ENCODE results near the gene SF3B4. TPM values are rescaled to one million over a fixed set of nuclear protein-coding genes. Genes with fewer than 3 reads are reported as not detected.

The SF3B4 gene
- total RNA-seq, 2 donors from 2014 or later, result 85.8 to 93.8 TPM

DNA sequence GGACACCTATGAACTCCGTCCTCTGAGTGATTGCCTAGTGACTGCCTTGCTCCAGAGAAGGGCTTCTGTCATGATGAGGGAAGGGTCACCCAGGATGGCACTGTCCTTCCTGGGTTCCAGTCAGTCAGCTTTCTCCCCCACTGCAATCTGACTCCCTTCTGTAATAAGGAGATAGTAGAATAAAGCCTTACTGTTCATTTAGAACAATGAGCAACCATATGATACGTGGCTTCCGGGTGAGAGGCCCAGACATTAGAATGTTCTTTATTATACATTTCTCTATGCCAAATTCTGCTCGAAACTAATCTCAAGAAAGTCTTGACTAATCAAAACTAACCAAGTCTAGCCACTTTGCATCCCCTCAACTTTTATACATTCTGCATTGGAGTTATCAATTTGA lies 17.6 kb upstream of the SF3B4 start:
- peaks cover 52% of the 10 kb centered on the region for H3K36me3 Mint-ChIP-seq (ENCODE audit: low read depth)
- 93 to 95% methylated on average over 4 of the region's 4 CpGs for WGBS, 2 experiments (ENCODE audit: insufficient coverage in 1 of 2, insufficient read length in 1 of 2)
- no peaks in the 10 kb centered on the region for H3K9me3 Mint-ChIP-seq
- TF ChIP-seq, protein P1, sequence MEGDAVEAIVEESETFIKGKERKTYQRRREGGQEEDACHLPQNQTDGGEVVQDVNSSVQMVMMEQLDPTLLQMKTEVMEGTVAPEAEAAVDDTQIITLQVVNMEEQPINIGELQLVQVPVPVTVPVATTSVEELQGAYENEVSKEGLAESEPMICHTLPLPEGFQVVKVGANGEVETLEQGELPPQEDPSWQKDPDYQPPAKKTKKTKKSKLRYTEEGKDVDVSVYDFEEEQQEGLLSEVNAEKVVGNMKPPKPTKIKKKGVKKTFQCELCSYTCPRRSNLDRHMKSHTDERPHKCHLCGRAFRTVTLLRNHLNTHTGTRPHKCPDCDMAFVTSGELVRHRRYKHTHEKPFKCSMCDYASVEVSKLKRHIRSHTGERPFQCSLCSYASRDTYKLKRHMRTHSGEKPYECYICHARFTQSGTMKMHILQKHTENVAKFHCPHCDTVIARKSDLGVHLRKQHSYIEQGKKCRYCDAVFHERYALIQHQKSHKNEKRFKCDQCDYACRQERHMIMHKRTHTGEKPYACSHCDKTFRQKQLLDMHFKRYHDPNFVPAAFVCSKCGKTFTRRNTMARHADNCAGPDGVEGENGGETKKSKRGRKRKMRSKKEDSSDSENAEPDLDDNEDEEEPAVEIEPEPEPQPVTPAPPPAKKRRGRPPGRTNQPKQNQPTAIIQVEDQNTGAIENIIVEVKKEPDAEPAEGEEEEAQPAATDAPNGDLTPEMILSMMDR (conservative IDR thresholded peaks at IDR 0.05), result no peak
- DNase-seq, result no peak
- Histone ChIP-seq H3K27me3 (ENCODE audit: control insufficient read depth, insufficient read depth, low read length, poor library complexity, severe bottlenecking) (no peaks in the 10 kb centered on the region), H3K36me3 (ENCODE audit: control insufficient read depth, insufficient read depth, low read length) (peaks cover 51% of the 10 kb centered on the region), H3K27ac (ENCODE audit: low read depth, low read length) (no peak overlapping the region), H3K4me1 (ENCODE audit: control insufficient read depth, insufficient read depth, low read length) (no peaks in the 10 kb centered on the region), H3K9ac (ENCODE audit: extremely low read depth, low read length, poor library complexity, severe bottlenecking) (no peak overlapping the region), H3K4me3 (ENCODE audit: low read length) (no peak overlapping the region), H3K9me3 (ENCODE audit: control insufficient read depth, low read length) (no peaks in the 10 kb centered on the region)
- no peak overlapping the region for H3K4me3 Mint-ChIP-seq
- no peak overlapping the region for H3K27ac Mint-ChIP-seq
- H3K27me3 Mint-ChIP-seq (ENCODE audit: insufficient read depth), result no peaks in the 10 kb centered on the region
- H3K4me1 Mint-ChIP-seq, result peaks cover 15% of the 10 kb centered on the region

DNA sequence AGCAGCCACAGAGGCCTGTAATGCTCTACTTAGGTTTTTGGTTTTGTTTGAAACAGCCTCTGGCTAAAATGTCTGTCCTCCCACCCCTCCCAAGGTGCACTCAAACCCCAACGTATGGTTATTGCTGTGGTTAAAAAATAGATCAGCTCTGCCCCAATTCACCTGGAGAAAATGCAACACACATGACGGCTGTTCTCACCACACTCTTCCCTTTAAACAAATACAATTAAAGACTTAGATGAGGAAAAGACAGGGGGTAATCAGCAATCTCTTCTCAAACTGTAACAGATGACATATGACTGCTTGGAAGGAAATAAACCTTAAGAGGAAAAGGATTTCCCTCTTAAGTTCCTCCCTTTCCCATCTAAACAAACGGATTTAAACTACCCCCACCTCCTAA lies 15.3 kb upstream of the SF3B4 start:
- no peaks in the 10 kb centered on the region for H3K4me1 ChIP-seq (ENCODE audit: control insufficient read depth, insufficient read depth, low read length)
- Mint-ChIP-seq H3K4me3 (no peak overlapping the region), H3K27me3 (ENCODE audit: insufficient read depth) (no peaks in the 10 kb centered on the region), H3K9me3 (no peaks in the 10 kb centered on the region), H3K36me3 (ENCODE audit: low read depth) (peaks cover 31% of the 10 kb centered on the region), H3K4me1 (peaks cover 28% of the 10 kb centered on the region), H3K27ac (peak overlapping the region; percentile 19)
- no peak for DNase-seq
- H3K36me3 ChIP-seq (ENCODE audit: control insufficient read depth, insufficient read depth, low read length), result peaks cover 32% of the 10 kb centered on the region
- H3K4me3 ChIP-seq (ENCODE audit: low read length), result no peak overlapping the region
- H3K9me3 ChIP-seq (ENCODE audit: control insufficient read depth, low read length), result no peaks in the 10 kb centered on the region
- H3K27me3 ChIP-seq (ENCODE audit: control insufficient read depth, insufficient read depth, low read length, poor library complexity, severe bottlenecking), result no peaks in the 10 kb centered on the region
- TF ChIP-seq, protein P1 (conservative IDR thresholded peaks at IDR 0.05), result no peak
- whole genome bisulfite sequencing, 2 experiments (ENCODE audit: insufficient coverage in 1 of 2, insufficient read length in 1 of 2), result 71 to 78% methylated on average over 1 to 3 of the region's 3 CpGs
- H3K27ac ChIP-seq (ENCODE audit: low read depth, low read length), result no peak overlapping the region
- H3K9ac ChIP-seq (ENCODE audit: extremely low read depth, low read length, poor library complexity, severe bottlenecking), result no peak overlapping the region

DNA sequence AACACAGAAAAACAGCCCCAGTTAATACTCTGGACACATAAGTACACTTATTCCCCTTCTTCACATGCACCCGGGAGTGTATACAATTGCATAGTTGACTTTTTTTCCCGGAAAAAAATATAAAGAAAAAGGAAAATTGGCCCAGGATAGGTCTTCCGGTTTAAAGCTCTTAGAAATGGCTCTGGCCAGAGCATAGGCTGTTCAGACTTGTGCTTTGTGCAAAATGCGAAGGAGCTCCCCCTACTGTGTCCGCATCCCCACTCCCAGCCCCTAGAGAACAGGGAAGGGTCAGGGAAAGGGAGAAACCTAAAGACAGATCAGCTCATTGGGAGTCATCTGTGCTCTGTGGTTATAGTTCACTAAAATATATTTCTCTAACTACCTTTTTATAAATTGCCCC lies 14.6 kb upstream of the SF3B4 start:
- no peak overlapping the region for H3K4me3 Mint-ChIP-seq
- H3K27me3 Mint-ChIP-seq (ENCODE audit: insufficient read depth), result no peaks in the 10 kb centered on the region
- 58 to 80% methylated on average over 3 to 5 of the region's 5 CpGs for WGBS, 2 experiments (ENCODE audit: insufficient coverage in 1 of 2, insufficient read length in 1 of 2)

More for the DNA sequence above, 14.6 kb upstream of the SF3B4 start:
- Mint-ChIP-seq H3K36me3 (ENCODE audit: low read depth) (peaks cover 25% of the 10 kb centered on the region), H3K4me1 (peaks cover 35% of the 10 kb centered on the region), H3K27ac (peak overlapping the region; percentile 23), H3K9me3 (no peaks in the 10 kb centered on the region)
- H3K4me3 ChIP-seq (ENCODE audit: low read length), result no peak overlapping the region
- H3K27me3 ChIP-seq (ENCODE audit: control insufficient read depth, insufficient read depth, low read length, poor library complexity, severe bottlenecking), result no peaks in the 10 kb centered on the region
- H3K9me3 ChIP-seq (ENCODE audit: control insufficient read depth, low read length), result no peaks in the 10 kb centered on the region
- H3K36me3 ChIP-seq (ENCODE audit: control insufficient read depth, insufficient read depth, low read length), result peaks cover 25% of the 10 kb centered on the region
- H3K9ac ChIP-seq (ENCODE audit: extremely low read depth, low read length, poor library complexity, severe bottlenecking), result no peak overlapping the region
- no peaks in the 10 kb centered on the region for H3K4me1 ChIP-seq (ENCODE audit: control insufficient read depth, insufficient read depth, low read length)
- H3K27ac ChIP-seq (ENCODE audit: low read depth, low read length), result no peak overlapping the region
- TF ChIP-seq, protein P1 (conservative IDR thresholded peaks at IDR 0.05), result peak; percentile 71
- peak; percentile 82 for DNase-seq

Data from endodermal cell (in vitro differentiated cells).